ENCODE measurements around the gene DHRS1. TPM values are rescaled to one million over a fixed set of nuclear protein-coding genes. Genes with fewer than 3 reads are reported as not detected.

DHRS1 gene
- total RNA-seq, 2 experiments from 2014 or later = 11.9 to 13.6 TPM

DNA sequence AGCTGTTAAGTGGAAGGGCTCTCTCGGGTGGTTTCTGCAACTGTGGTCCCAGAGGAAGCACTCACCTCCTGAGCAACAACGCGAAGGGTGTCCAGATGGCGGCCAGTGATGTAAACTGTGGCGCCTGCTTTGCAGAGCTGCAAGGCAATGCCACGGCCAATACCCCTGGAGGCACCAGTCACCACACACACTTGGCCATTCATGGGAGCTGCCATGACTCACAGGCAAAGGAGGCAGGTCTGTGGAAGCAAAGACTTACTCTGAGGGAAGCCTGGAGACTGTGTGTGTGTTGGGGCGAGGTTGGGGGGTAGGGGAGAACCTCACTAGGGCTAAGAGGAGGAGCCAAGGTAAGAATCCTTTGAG is 707 bp downstream of the DHRS1 start:
- ATAC-seq (peak; percentile 13), DNase-seq (peak; percentile 32)
- peak overlapping the region; percentile 88 for H3K27ac Mint-ChIP-seq
- intact Hi-C loops (cut with micrococcal nuclease) = no loop called here
- H3K4me3 Mint-ChIP-seq = peak overlapping the region; percentile 89
- CTCF ChIA-PET = interaction anchor here (1.1 to 28.2 kb wide), 11 partner anchors 9 to 138 kb away, joined by 3 to 873 read pairs (median 25); partner anchors contain the start of genes CHMP4A, CIDEB, GMPR2 and LTB4R
- POLR2A ChIA-PET = interaction anchor here (0.5 to 6.5 kb wide), 13 partner anchors 9 to 140 kb away, joined by 3 to 54 read pairs (median 7); partner anchors contain the start of genes GMPR2, LTB4R, LTB4R2 and NEDD8
- peaks cover 40% of the 10 kb centered on the region for H3K4me1 Mint-ChIP-seq (ENCODE audit: low read depth)
- no peaks in the 10 kb centered on the region for H3K27me3 Mint-ChIP-seq
- peaks cover 25% of the 10 kb centered on the region for H3K36me3 Mint-ChIP-seq (ENCODE audit: low read depth)
- TF ChIP-seq, protein P1, sequence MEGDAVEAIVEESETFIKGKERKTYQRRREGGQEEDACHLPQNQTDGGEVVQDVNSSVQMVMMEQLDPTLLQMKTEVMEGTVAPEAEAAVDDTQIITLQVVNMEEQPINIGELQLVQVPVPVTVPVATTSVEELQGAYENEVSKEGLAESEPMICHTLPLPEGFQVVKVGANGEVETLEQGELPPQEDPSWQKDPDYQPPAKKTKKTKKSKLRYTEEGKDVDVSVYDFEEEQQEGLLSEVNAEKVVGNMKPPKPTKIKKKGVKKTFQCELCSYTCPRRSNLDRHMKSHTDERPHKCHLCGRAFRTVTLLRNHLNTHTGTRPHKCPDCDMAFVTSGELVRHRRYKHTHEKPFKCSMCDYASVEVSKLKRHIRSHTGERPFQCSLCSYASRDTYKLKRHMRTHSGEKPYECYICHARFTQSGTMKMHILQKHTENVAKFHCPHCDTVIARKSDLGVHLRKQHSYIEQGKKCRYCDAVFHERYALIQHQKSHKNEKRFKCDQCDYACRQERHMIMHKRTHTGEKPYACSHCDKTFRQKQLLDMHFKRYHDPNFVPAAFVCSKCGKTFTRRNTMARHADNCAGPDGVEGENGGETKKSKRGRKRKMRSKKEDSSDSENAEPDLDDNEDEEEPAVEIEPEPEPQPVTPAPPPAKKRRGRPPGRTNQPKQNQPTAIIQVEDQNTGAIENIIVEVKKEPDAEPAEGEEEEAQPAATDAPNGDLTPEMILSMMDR (IDR thresholded peaks at IDR 0.05) = no peak
- H3K9me3 Mint-ChIP-seq = no peaks in the 10 kb centered on the region

DNA sequence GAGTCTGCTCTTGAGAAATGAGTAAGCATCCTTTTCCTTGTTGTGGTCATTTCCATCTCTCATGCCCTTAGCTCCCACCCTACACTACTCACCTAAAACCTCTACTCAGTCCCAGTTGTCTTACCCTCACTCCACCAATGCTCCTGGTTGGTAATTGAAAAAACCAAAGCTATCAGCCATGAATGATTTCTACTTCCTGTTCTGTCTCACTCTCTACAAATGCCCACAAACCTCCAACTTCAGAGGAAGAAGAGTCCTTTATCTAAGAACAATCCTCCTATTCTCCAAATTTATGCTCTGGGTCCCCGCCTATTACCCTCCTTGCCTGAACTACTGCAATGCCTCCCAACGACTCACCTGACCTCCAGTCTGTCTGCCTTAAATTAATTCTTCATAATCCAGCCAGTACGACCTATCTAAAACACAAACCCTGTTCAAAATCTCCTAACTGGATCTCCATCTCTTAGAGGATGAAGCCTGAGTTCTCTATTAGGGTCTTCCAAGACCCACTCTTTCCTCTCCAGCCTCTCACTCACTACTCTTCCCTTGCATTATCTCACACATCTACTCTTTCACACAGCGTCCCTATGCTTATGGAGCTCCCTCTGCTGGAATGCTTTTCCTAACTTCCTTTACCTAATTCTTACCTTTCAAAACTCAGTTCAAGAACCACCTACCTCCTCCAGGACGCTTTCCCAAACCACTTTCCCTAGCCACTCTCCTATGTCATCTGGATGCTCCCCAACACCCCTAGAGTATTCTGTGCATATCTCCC is 2.2 kb downstream of the DHRS1 start:
- intact Hi-C loops (cut with micrococcal nuclease) = loop anchor here (1.0 kb wide), 1 partner anchor 54 kb away; no protein-coding TSS in a partner anchor
- peak; percentile 7 for ATAC-seq
- DNase-seq = no peak
- Mint-ChIP-seq H3K9me3 (no peaks in the 10 kb centered on the region), H3K4me3 (no peak overlapping the region), H3K4me1 (ENCODE audit: low read depth) (peaks cover 40% of the 10 kb centered on the region), H3K27ac (peak overlapping the region; percentile 82), H3K27me3 (no peaks in the 10 kb centered on the region), H3K36me3 (ENCODE audit: low read depth) (peaks cover 18% of the 10 kb centered on the region)
- TF ChIP-seq, protein P1 (IDR thresholded peaks at IDR 0.05) = no peak
- CTCF ChIA-PET = interaction anchor here (0.6 to 28.2 kb wide), 24 partner anchors 11 to 227 kb away, joined by 3 to 873 read pairs (median 9); partner anchors contain the start of genes ADCY4, CHMP4A, CIDEB and CPNE6
- POLR2A ChIA-PET = interaction anchor here (1.0 to 6.5 kb wide), 13 partner anchors 12 to 194 kb away, joined by 3 to 54 read pairs (median 4); partner anchors contain the start of genes GMPR2, IRF9, LTB4R and LTB4R2

DNA sequence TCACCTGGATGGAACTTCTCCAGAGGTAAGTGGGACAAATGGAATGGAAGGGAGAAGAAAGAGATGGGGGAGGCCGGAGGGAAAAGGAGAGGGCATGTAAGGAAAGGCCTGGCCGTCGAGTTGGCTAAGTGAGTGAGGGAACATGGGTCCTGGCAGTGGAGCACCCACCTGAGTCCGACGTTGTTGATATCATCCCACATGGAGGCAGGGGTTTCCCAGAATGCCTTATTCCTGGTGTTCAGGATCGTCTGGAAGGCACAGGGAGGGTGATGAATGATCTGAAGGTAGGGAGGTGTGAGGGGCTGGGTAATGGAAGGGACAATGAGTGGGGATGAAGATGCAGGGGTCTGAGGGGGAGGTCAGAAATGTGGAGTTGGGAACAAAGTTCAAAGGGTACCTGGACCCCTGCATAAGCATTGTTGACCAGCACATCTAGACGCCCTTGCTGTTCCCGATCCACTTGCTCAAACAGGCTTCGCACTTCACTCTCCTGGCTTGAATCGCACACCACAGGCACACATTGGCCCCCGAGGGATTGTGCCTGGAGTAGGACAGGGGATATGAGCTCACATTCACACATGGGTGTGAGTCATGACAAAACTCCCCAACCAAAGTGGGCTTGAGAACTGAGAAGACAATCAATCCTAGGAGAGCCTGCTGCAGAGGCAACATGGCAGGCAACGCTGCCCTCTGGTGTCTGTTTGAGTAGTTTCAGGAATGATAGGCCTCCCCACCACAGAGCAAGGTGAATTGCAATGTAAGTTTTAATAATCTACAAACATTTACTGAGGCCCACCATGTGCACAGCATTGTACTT is 3.0 kb downstream of the DHRS1 start:
- Mint-ChIP-seq H3K36me3 (ENCODE audit: low read depth) (peaks cover 15% of the 10 kb centered on the region), H3K4me3 (no peak overlapping the region), H3K27ac (peak overlapping the region; percentile 82), H3K4me1 (ENCODE audit: low read depth) (peaks cover 40% of the 10 kb centered on the region), H3K27me3 (no peaks in the 10 kb centered on the region), H3K9me3 (no peaks in the 10 kb centered on the region)
- ATAC-seq (peak; percentile 78), DNase-seq (peak; percentile 90)
- ChIA-PET POLR2A (interaction anchor here (0.7 to 2.2 kb wide), 10 partner anchors 12 to 193 kb away, joined by 3 to 22 read pairs (median 4); partner anchors contain the start of genes IRF9, TINF2 and TM9SF1), CTCF (interaction anchor here (0.6 to 28.2 kb wide), 27 partner anchors 10 to 226 kb away, joined by 3 to 873 read pairs (median 9); partner anchors contain the start of genes ADCY4, CHMP4A, CIDEB and CPNE6)
- TF ChIP-seq, protein P1 (IDR thresholded peaks at IDR 0.05) = peak; percentile 77
- intact Hi-C loops (cut with micrococcal nuclease) = loop anchor here (1.0 kb wide), 1 partner anchor 53 kb away; no protein-coding TSS in a partner anchor

DNA sequence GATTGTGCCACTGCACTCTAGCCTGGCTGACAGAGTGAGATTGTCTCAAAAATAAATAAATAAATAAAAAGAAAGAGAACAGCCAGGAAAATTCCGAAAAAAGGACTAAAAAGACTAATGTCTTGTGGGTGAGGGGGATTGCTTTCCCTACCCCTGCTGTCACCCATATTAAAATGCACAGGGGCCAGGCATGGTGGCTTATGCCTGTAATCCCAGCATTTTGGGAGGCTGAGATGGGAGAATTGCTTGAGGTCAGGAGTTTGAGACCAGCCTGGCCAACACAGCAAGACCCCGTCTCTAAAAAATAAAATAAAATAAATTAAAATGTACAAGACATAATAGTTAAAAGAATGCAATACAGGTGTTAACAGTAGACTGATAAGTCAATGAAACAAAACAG is 6.1 kb downstream of the DHRS1 start:
- H3K9me3 Mint-ChIP-seq = no peaks in the 10 kb centered on the region
- no peak overlapping the region for H3K27ac Mint-ChIP-seq
- no peak overlapping the region for H3K4me3 Mint-ChIP-seq
- POLR2A ChIA-PET = interaction anchor here (0.9 to 1.5 kb wide), 4 partner anchors 11 to 105 kb away, joined by 3 to 6 read pairs (median 4); partner anchors contain the start of gene IPO4
- peaks cover 27% of the 10 kb centered on the region for H3K36me3 Mint-ChIP-seq (ENCODE audit: low read depth)
- DNase-seq (no peak), ATAC-seq (no peak)
- CTCF ChIA-PET = interaction anchor here (1.0 to 28.2 kb wide), 6 partner anchors 14 to 48 kb away, joined by 3 to 873 read pairs (median 12); partner anchors contain the start of genes CIDEB, GMPR2, LTB4R2 and NEDD8
- peaks cover 36% of the 10 kb centered on the region for H3K4me1 Mint-ChIP-seq (ENCODE audit: low read depth)
- TF ChIP-seq, protein P1 (IDR thresholded peaks at IDR 0.05) = no peak
- intact Hi-C loops (cut with micrococcal nuclease) = no loop called here
- H3K27me3 Mint-ChIP-seq = no peaks in the 10 kb centered on the region

Measured in activated CD8-positive, alpha-beta T cell treated with anti-CD3 and anti-CD28 coated beads for 36 hours (primary cell).